CD4-positive, alpha-beta T cell treated with Interleukin-2 at 100 ng/mL for 4 hours (primary cell): ENCODE measurements around the gene RIMS1.
"Not testable (repeated sequence)": the region's sequence is repeated elsewhere in the genome, so short reads cannot be mapped to it uniquely, and the experiment has no call there.

Source experiments
- DNase-seq: peaks from one replicate; pipeline ENCODE4 v3.0.0-alpha.2; 2020; ENCODE audit warnings: low spot score

Gene RIMS1

DNA sequence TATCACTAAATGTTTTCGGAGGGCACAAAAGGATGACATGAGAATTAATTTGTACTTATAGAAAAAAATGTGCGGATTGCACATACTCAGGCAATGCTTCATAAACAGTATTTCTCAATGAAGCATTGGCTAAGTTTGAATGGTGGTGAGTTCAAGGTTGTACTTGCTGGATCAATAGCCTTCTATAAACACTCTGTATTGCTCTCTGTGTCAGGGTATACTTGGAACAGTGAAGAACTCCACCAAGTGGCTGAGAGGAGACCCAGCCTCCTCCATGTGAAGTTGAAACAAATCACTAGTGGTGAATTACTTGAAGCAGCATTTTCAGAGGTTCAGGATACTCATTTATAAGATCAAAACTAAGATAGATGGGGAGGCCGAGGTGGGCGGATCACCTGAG, 360.6 kb downstream of the RIMS1 start:
- DNase-seq: no peak

DNA sequence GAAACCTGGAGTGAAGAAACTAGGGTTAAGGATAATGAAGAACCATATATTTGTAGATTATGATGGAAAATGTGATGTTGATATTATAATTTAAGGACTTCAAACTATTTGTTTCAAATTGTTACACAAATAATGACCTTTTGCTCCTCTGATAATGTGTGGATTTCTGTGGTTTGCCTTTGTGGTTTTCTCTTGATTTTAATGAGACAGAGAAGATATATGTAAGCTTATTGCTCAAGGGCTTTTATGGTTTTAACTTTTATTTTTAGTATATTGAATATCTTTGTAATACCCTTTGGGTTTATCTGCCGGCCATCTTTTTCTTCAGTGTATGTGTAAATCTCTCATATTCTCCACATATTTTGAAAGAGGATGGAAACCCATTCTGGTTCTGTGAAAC, 362.3 kb downstream of the RIMS1 start:
- no peak for DNase-seq

DNA sequence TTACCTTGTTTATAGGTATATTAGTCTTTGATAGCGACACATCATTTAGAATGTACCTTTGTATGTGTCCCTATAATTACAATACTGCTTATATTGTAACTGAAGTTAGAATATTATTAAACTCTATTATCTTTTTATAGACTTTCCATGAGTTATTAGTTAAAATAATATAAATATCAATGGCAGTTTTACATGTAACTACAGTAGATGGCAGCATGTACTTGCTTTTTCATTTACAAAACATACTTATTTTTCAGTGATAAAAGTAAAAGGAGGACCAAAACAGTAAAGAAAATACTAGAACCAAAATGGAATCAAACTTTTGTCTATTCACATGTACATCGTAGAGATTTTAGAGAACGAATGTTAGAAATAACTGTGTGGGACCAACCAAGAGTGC, 364.3 kb downstream of the RIMS1 start:
- DNase-seq: no peak

DNA sequence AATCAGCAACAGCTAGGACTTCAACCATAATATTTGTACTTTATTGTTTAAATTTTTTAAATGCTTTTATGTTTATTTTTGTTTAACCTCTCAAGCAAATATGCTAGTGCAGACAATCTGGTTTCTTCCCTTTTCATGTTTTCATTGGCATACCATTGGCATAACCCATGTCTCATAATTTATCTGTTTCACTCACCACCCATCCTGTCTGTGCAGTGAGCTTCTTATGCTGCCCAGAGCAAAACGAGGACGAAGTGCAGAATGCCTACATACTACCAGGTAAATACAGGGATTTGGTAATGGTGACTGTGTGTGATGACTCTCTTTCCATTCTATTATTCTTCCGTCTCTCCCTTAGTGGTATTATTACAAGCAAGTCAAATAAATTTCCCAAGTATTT, 374.1 kb downstream of the RIMS1 start:
- DNase-seq: no peak

DNA sequence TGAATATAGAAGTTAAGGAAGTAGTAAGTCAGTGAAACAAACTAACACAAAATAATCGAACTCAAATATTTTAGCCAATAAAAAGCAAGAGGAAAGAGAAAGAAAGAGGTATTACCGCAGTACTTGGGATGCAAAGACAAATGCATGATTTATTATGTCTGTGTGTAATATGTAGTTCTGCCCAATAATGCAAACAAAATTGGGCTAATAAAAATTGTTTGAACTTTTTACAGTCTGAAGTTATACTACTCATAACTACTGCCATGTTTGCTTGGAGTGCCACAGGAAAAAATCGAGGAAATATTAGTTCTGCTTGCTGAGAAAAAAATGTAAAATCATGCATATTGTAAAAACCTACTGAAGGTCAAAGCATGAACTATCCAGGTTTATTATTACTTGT, 375.2 kb downstream of the RIMS1 start:
- no peak for DNase-seq

DNA sequence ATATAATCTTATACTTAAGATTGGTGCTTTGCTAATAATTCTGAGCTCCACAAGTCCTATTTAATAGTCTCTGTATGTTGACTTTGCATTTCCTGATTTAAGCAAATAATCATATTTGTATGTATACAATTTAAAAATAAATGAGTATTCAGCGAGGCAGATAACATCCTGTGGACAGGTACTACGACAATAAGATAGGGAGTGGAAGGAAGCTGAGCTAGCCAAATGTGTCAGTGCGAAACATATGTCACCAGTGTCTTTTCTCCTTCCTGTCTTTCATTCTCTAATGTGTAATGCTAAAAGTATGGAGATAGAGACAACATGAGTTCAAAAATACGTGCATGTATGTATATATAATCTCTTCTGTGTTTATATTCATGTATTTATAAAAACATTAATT, 375.9 kb downstream of the RIMS1 start:
- no peak for DNase-seq

DNA sequence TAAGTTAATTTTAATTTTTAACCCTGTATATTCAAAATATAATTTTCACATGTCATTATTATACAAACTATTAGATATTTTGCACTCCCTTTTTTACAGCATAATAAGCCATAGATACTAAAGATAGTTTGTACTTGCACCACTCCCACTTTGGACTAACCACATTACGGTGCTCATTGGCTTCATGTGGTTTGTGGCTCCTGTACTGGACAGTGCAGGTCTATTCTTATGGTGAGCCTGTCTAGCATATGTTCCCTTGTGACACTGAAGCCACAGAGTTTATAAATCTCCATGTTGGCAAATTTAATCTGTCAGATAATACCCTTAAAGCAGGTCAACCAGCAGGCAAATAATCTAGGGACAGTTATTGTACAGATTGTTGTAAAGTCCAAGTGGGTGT, 381.1 kb downstream of the RIMS1 start:
- no peak for DNase-seq

DNA sequence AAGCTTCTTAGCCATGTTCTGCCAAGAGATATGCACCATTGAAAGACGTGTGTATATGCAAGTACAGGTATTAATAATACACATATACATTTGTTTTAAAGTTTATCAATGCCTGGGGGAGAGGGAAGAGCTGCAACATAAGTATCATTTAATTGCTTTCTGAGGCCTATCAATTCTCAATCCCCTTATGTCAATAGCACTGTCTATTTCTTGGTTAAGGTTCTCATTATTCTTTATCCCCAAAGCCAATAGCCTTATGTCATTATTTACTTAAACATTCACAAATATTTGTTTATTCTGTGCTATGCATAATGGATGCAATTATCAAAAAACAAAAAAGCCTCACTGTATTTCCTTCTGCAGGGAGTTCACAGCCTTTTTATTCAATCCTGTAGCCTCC, 385.2 kb downstream of the RIMS1 start:
- DNase-seq: no peak

DNA sequence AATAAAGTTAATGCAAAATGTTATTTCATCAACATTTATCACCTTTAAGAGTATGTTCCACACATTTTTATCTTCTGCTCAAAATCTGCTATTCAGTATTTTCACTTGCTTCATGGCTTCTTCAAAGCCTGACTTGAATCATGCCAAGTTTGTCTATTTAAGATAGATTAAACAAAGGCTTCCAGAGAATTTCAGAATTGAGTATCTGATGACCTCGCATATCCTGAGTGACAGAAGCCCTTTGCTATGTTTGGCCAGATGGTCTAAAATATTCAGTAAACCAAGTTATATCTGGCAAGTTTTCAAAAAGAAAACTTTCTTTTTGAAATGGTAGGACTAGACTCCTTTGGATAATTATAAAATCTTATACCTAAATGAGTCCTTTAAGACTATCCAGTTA, 386.6 kb downstream of the RIMS1 start:
- DNase-seq: no peak

DNA sequence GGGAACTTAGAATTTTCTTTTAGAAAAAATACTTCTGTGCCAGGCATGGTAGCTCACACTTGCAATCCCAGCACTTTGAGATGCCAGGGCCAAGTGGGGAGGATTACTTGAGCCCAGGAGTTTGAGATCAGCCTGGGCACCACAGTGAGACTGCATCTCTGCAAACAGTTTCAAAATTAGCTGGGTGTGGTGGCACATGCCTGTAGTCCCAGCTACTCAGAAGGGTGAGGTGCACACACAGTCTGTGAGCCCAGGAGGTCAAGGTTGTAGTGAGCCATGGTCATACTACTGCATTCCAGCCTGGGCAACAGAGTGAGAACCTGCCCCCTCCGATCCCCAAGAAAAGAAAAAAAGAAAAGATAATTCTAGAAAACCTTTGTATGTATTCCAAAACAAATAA, 389.5 kb downstream of the RIMS1 start:
- DNase-seq: no peak

DNA sequence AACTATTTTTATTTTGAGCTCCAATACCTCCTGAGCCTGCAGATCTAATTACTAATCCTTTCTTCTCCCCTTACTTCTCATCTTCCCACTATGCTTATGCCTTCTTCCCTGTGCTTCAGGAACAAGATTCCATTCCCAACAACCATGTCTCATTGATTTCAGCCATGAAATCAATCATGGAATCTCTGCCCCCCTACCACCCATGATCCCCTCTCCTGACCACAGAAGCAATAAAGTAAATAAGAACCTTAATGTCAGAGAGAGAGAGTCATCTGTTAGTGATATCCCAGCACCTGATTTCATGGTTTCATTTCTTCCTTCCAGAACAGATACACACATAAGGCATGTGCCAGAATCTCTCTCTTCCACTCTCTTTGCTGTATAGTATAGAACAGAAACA, 395.9 kb downstream of the RIMS1 start:
- no peak for DNase-seq

DNA sequence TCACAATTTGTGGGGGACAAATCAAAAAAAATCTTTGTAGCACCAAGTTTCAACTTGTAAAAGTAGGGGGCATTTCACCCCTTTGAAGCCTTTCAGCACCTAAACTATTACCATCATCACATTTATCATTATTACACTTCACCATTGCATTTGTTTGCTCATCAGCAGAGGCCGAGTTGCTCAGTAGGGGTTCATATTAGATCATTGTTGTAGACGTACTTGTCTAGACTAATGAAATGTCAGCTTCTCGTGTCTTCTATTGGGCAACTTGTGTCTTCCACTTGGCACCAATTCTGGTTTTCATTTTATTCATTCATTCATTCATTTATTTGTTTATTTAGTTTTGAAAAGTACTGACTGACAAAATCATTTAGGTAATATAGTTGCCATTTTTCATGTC, 397.2 kb downstream of the RIMS1 start:
- DNase-seq: no peak

DNA sequence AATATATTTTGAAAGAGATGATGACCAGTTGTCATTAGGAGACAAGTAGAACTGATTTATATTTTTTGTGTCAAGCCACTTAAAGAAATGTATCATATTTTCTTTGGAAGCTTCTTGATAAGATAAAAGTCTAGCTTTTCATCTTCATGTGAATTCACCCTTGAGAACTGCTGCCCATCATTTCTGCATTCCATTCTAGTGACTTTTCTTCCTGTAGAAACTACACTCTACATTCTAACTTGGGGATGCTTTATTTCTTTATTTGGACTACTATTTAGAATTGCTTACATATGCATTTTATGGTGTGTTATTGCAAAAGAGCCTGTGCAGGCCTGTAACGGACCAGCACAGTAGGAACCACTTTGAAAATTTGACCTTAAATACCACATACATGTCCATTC, 400.6 kb downstream of the RIMS1 start:
- DNase-seq: no peak

DNA sequence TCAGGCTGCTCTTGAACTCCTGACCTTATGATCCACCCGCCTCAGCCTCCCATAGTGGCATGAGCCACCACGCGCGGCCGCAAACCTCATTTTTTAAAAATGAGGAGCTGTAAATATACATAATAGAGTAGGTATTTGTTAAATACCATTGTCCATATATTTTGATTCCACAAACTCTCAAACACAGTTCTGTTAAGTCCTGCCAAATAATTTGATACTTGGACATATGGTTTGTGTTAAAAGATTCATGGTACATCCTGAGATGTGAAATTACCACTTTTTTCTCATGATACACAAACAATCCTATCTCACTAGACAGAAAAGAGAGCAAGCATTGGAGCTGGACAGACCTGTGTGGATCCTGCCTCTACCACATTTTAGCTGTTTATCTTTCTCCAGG, 401.5 kb downstream of the RIMS1 start:
- DNase-seq: no peak

DNA sequence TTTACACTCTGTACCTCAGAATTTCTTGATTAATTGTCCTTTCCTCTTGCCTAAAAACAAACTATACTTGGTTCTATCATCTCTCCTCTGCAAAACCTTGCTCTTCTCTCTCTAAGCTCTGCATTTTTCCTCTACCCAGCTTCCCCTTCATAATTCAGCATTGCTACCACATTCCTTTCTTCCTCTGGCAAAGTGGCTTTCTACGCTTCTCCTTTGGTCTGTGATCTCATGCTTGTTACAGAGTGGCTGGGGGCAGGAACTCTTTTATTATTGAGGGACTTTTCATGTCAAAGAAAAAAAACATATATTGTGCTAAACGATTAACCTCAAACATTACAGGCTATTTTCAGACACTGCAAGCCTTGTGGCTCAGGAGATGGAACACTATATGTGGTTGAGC, 402.2 kb downstream of the RIMS1 start:
- no peak for DNase-seq

DNA sequence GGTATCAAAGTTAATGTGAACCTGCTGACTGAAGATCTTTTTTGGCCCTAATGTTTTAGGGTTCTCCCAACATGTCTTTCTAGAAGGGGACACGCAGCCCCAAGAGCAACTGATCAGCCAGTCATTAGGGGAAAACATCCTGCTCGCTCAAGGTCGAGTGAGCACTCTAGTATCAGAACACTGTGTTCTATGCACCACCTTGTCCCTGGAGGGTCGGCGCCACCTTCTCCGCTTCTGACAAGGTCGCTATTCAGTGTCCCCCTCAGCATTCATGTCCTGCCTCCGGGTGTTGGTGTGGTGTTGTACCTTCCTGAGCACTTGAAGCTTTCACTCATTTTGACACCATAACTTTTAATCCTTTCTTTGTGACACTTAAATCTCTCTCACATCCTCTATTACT, 404.3 kb downstream of the RIMS1 start:
- DNase-seq: no peak

DNA sequence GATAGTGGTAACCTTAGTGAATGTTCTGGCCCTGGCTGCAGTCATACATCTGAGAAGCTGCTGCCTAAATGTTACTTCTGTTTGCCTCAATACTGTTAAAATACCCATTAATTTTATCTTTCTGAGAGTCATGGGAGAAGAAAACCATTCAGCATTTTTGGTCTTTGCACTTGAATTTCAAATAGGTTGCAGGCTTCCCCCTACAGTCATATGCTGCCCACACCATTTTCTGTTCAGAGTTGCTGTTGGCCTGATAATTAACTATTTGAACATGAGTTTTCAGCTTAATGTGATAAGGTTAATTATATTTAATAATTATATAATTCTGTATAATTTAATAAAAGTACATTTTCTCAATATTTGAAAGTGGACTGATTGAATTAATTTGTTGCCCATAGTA, 410.0 kb downstream of the RIMS1 start:
- DNase-seq: no peak

DNA sequence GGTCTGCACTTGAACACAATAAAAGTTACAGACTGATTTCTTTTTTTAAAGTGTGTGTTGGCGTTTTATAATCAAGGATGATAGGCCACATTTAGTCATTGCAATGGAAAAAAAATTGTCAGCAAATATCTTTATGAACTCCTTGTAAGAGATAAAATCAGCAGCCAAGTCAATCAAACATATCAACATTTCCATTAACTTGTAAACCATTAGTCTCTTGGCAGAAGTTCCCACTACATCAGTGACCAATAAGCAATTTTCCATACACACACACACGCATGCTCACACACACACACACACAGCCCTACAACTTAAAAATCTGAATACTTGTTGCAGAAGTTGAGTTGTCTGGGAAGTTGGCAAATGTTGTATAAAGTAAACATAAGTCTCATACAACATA, 419.6 kb downstream of the RIMS1 start:
- DNase-seq: no peak

DNA sequence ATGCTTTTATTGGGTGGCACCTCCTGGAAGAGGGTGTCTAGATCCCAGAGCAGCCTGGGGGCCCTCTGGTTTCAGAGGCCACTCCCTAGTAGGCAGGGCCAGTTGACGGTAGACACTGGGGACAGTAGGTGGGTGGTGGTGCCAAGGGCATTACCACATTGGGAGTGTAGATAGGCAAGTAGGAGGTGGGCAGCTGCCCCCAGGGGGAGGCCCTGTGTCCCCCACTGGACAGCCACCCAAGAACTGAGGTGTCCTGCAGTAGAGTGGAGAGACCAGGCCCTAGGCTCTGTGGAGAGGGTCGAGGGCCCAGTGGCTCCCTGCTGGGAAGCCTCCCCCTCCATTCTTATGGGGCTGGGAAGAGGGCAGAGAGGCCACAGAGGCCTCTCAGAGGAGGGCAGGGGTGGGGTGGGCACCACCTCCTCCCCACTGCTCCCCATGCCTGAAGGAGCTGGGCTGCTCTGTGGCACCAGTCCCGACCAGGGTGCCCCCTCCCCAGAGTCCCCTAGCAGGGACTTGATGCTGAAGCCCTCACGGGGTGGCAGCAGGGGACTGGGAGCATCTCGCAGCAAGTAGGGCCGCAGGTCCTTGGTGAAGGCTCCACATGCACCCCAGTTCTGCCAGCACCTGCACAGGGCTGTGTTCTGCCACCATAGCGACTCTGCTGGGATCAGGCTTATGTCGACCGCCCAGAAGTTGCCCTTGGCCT, 430.5 kb downstream of the RIMS1 start:
- no peak for DNase-seq

DNA sequence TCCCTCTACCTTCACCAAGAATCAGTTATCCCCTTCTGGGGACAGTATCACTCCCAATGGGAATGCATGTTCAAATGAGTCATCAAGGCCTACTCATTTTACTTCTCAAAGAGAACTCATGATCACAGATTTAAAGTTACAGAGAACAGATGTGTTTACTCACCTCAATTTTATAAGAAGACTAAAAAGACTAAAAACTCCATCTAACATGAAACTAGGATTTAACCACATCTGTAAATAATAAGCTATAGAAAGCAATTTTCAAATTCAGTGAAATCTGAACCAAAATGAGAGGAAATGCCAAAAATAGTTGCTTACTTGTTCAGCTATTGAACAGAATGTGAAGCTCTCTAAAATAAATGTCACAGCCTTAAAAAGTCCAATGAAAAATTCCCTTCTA, 435.4 kb downstream of the RIMS1 start:
- no peak for DNase-seq

DNA sequence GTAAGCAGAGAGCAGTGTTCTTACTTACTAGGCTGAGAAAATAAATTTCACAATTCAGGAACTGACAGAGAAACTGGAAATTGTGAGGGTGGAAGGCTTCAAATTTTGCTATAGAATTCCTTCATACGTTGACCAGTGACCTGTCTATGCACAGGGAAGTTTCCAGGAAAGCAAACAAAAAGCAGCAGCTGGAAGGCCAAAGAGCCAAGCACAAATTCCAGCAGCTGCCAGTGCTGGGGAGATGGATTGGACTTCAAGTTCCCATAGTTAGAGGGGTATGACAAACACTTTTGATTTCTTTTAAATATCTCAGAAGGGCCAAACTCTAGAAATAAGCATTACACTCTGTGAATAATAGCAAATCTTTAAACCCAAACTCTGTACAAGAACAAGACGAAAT, 436.4 kb downstream of the RIMS1 start:
- no peak for DNase-seq

DNA sequence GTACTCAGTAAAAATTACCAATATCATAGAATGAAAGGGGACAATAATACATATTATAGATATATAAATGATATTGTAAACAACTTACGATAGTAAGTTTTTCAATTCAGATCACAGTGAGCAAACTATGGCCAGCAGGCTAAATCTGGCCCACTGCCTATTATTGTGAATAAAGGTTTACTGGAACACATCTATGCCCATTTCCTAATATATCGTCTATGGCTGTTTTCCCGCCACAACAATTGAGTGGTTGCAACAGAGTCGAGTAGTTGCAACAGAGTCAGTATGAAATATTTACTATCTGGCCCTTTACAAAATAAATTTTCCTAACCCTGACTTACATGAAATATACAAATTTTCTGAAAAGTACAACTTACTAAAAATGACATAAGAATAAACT, 438.2 kb downstream of the RIMS1 start:
- no peak for DNase-seq

DNA sequence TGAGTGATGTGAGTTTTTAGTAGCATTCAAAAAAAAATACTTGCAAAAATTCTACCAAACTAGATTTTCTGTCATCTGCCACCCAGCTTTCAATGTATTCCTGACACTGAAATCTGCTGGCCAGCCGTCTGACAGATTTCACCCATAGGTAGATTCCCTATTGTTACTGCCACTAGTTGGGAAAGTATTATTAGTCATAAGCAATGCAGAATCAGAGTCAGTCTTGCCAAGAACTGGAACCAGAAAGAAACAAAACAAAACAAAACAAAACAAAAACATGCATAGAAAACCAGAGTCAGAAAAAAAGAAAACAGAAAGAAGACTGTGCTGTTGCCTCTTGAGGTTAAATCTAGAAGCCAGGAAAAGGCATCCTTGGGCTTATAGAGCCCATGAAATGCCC, 442.4 kb downstream of the RIMS1 start:
- no peak for DNase-seq

DNA sequence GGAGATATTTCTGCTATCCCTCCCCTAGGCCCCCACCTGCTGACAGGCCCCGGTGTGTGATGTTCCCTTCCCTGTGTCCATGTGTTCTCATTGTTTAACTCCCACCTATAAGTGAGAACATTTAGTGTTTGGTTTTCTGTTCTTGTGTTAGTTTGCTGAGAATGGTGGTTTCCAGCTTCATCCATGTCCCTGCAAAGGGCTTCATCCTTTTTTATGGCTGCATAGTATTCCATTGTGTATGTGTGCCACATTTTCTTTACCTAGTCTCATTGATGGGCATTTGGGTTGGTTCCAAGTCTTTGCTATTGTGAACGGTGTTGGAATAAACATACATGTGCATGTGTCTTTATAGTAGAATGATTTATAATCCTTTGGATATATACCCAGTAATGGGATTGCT, 448.9 kb downstream of the RIMS1 start:
- DNase-seq: not testable (repeated sequence)

DNA sequence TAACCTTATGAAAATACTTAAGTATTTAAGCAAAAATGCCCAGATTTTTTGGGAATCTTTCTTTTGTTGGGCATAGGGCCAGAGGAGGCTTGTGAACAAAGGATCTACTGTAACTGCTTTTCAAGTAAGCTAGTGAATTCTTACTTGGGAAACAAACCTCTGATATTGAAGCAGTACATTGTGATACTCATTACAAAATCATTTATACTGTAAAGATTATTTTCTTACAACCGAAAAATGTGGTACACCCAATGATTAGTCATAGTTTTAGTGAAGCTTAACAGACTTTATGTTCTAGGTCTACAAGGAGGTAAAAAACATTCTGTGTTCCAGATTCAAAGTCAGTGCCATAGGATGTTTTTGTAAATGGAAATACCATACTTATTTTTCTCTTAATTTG, 462.6 kb downstream of the RIMS1 start:
- DNase-seq: no peak
